Measurements from ENCODE around the gene PIP5K1B.

The PIP5K1B gene

DNA sequence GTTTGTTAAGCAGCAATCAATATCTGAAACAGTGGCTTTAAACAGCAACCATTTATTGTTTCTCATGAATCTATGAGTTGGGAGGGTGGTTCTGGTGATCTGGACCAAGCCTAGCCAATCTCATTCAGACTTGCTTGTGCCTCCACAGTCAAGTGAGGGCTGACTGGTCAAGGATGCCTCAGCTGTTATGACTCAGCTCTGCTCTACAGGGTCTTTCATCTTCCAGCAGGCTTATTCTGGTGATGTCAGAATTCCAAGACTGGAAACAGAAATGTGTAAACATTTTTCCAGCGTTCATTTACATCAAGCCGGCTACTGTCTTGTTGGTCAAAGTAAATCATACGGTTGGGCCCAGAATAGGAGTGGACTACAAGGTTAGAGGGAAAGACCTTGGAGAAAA is 2.5 kb upstream of the PIP5K1B start:
- Mint-ChIP-seq H3K4me1 (ENCODE audit: low read depth) (peaks cover 14% of the 10 kb centered on the region), H3K27ac (no peak overlapping the region), H3K36me3 (no peaks in the 10 kb centered on the region), H3K9me3 (ENCODE audit: low read depth) (no peaks in the 10 kb centered on the region), H3K27me3 (peaks cover 51% of the 10 kb centered on the region), H3K4me3 (no peak overlapping the region)

DNA sequence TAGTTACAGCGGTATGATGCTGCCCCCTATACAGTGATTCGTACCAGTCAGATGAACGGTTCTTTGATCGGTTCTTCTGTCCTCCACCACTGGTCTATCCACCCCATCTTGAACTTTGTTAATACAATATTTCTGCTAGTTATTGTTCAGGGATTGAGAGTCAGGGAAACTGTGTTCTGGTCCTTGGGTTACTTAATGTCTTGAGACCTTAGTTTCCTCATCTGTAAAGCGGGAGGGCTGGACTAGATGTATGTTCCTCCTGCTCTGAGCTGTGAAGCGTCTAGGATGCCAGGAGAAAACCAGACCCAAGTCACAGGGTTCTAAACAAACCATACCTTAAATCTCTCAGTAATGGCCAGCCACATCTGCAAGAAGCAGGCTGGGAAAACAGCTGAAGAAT is 1.4 kb upstream of the PIP5K1B start:
- peaks cover 51% of the 10 kb centered on the region for H3K27me3 Mint-ChIP-seq
- no peaks in the 10 kb centered on the region for H3K9me3 Mint-ChIP-seq (ENCODE audit: low read depth)
- no peaks in the 10 kb centered on the region for H3K36me3 Mint-ChIP-seq
- peaks cover 14% of the 10 kb centered on the region for H3K4me1 Mint-ChIP-seq (ENCODE audit: low read depth)
- no peak overlapping the region for H3K27ac Mint-ChIP-seq
- H3K4me3 Mint-ChIP-seq, result peak overlapping the region; percentile 72

DNA sequence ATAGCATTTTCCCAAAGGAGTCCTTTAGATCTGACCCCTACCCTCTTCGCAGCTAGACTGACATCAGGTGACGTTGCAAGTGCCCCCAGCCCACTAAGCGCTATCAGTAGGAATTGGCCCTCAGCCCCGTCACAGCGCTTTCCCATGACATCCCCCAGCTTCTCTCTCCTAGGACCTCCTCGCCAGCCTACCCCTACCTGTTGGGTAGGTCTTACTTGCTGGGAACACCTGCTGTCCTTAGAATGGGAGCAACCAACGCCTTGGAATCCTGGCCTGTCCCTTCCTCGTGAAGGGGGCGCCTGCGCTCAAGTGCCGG is 584 bp upstream of the PIP5K1B start:
- Mint-ChIP-seq H3K27me3 (peaks cover 53% of the 10 kb centered on the region), H3K4me3 (peak overlapping the region; percentile 72), H3K27ac (no peak overlapping the region), H3K36me3 (no peaks in the 10 kb centered on the region), H3K4me1 (ENCODE audit: low read depth) (peaks cover 14% of the 10 kb centered on the region), H3K9me3 (ENCODE audit: low read depth) (no peaks in the 10 kb centered on the region)

DNA sequence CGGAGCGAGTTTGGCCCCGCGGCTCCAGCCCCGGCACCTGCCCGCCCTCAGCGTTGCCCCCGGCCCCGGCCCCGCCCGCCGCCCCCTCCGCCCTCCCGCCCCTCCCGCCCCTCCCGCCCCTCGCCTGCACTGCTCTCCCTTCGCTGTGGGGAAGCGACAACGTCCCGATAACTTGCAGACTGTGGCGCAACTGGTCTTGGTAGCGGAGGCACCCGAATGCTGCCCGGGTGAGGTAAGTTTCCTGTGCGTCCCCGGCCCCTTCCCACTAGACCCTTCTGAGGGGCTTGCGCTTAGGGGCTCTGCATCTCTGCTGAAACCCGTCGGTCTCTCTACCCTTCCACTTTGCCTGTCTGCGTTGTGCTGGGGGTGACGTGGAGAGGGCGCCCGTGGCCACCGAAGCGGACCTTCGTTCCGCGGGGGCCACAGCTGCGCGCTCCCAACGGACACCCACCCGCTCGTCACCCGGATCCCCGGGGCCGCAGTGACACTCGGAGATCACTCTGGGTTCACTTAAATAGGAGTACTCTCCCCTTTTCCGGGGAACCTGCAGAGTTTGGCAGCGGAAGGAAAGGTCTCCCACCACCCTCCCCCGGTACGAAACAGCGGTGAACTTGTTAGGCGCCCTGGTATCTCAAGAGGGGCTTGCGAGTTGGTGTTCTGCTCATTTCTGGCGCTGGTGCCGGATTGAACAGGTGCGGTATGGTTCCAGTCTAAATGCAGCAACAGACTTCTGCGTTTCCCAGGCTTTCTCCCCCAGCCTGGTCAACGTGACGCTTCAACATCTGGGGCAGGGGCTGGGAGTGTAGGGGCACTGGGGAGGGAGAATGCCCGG is 707 bp downstream of the PIP5K1B start:
- H3K27me3 Mint-ChIP-seq, result peaks cover 58% of the 10 kb centered on the region
- H3K9me3 Mint-ChIP-seq (ENCODE audit: low read depth), result no peaks in the 10 kb centered on the region
- peak overlapping the region; percentile 80 for H3K4me3 Mint-ChIP-seq
- H3K4me1 Mint-ChIP-seq (ENCODE audit: low read depth), result peaks cover 14% of the 10 kb centered on the region
- H3K27ac Mint-ChIP-seq, result no peak overlapping the region
- no peaks in the 10 kb centered on the region for H3K36me3 Mint-ChIP-seq

DNA sequence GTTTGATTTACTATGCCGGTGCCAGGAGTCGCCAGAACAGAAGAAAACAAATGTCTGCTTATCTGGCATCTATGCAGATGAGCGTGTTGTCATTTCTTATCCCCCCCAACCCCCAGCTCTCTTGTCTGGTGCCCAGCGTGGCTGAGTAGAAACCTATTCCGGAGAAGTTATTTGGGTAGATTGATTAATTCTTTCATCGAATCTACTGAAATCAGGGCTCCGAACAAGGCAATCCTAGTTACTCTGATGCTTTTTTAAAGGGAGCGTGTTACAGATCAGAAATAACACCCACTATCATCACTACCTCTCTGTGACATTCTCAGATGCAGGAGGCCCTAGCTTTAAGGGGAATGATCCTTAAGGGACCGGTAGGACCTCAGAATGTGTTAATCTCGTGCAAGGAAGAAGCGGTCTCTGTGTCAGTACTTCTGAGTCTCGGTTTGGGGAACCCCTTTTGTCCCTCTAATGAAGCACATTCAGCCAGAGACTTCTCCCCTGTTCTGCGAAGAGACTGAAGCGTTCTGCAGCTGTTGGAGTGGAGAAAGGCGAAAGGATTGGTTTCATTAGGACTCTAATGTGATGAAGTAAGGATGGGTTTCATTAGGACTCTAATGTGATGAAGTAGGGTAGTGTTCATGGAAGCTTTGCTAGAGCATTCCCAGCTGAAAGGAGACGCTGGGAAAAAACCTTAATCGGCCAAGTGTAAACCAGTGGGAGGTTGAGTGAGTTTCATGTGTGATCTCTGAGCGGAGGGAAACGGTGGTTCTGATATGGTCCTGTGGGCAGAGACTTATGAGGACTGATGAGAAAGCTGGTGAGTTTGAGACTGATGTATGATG is 1.5 kb downstream of the PIP5K1B start:
- H3K36me3 Mint-ChIP-seq, result no peaks in the 10 kb centered on the region
- H3K27me3 Mint-ChIP-seq, result peaks cover 56% of the 10 kb centered on the region
- H3K4me1 Mint-ChIP-seq (ENCODE audit: low read depth), result peaks cover 14% of the 10 kb centered on the region
- no peak overlapping the region for H3K27ac Mint-ChIP-seq
- no peaks in the 10 kb centered on the region for H3K9me3 Mint-ChIP-seq (ENCODE audit: low read depth)
- H3K4me3 Mint-ChIP-seq, result peak overlapping the region; percentile 80

DNA sequence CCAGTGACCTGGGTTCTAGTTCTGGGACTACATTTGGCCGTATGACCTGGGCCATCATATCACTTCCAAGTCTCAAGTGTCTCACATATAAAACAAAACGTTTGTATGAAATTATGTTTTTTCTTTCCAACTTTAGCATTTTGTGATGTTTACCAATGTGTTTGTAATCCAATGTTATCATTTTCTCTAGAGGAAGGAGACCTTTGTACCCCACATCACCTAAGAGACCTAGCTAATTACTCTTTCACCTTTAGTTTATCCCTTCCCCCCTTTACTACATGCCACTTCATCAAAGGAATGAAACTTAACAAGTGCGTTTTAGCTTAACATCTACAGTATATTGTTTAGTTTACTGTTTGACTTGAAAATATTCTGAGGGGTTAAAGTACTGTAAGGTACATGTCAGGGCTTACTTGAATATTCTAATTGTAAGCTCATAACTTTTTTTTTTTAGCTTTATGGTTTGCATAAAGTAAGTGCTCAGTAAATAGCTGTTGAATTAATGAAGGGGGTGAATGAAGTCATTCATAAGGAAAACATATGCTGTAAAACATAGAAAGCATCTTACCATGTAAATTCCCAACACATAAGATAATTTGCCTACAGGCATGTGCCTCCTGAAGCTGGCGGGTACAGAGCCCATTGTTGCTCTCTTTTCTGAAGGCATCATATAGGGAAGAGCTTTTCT is 2.9 kb downstream of the PIP5K1B start:
- Mint-ChIP-seq H3K9me3 (ENCODE audit: low read depth) (no peaks in the 10 kb centered on the region), H3K27ac (no peak overlapping the region), H3K27me3 (peaks cover 64% of the 10 kb centered on the region), H3K36me3 (no peaks in the 10 kb centered on the region), H3K4me3 (no peak overlapping the region), H3K4me1 (ENCODE audit: low read depth) (peaks cover 14% of the 10 kb centered on the region)

DNA sequence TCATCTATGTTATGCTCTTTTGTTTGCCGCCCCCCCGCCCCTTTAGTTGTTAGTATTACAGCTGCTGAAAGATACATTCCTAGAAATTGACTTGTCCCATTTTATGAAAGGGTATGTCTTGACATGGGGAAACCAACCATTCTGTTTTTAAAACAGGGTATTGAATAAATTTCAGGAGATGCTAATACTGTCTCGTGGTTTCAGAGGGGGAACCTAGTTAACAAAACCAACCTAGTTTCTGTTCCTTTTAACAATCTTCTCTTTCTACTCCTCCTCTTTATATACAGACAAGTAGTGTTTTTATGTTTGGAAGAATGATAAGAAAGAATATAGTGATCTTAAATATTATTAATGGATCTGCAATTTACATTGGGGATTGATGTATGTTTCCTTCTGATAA is 3.5 kb downstream of the PIP5K1B start:
- Mint-ChIP-seq H3K27ac (no peak overlapping the region), H3K9me3 (ENCODE audit: low read depth) (no peaks in the 10 kb centered on the region), H3K4me1 (ENCODE audit: low read depth) (peaks cover 14% of the 10 kb centered on the region), H3K36me3 (no peaks in the 10 kb centered on the region), H3K27me3 (peaks cover 64% of the 10 kb centered on the region), H3K4me3 (no peak overlapping the region)

DNA sequence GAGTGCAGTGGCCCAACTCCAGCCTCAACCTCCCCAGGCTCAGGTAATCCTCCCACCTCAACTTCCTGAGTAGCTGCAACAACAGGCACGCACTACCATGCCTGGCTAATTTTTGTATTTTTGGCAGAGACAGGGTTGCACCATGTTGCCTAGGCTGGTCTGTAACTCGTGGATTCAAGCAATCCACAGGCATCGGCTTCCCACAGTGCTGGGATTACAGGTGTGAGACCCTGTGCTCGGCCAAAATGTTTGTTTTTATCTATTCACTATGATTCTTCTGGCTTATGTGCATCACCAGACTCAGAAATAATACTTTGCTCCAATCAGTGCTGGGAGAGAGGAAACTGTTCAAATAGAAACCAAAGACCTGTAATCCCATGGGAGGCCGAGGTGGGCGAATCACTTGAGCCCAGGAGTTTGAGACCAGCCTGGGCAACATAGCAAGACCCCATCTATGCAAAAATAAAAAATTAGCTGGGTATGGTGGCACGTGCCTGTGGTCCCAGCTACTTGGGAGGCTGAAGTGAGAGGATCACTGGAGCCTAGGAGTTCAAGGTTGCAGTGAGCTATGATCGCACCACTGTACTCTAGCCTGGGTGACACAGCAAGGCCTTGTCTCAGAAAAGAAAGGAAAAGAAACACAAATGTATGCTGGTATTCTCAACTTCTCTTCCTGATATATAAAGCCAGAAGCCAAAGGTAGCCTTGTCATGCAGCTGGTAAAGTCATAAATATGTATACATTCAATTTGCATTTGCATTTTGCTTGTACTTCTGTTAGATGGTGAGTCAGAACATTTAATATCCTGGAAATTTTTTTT is 4.5 kb downstream of the PIP5K1B start:
- Mint-ChIP-seq H3K4me3 (no peak overlapping the region), H3K36me3 (no peaks in the 10 kb centered on the region), H3K27ac (no peak overlapping the region), H3K4me1 (ENCODE audit: low read depth) (peaks cover 10% of the 10 kb centered on the region), H3K9me3 (ENCODE audit: low read depth) (no peaks in the 10 kb centered on the region), H3K27me3 (peaks cover 57% of the 10 kb centered on the region)

DNA sequence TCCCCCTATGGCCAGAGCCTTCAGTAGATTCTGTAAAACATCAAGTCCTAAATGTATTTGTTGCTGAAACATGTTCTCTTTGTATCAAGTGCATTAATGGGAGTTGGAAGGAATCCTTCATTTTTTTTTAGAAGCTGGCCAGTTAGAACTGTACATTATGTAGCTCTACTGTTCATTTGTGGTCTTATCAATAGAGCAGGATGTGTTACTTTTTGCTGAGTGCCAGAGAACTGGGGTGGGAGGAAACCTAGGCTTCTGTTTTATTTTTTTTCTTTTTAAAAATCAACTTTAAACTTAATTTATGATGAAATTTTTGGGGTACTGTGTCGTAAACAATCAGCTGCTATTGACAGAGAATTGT is 5.1 kb downstream of the PIP5K1B start:
- H3K27ac Mint-ChIP-seq, result no peak overlapping the region
- peaks cover 10% of the 10 kb centered on the region for H3K4me1 Mint-ChIP-seq (ENCODE audit: low read depth)
- H3K36me3 Mint-ChIP-seq, result no peaks in the 10 kb centered on the region
- H3K9me3 Mint-ChIP-seq (ENCODE audit: low read depth), result no peaks in the 10 kb centered on the region
- H3K27me3 Mint-ChIP-seq, result peaks cover 56% of the 10 kb centered on the region
- H3K4me3 Mint-ChIP-seq, result no peak overlapping the region

DNA sequence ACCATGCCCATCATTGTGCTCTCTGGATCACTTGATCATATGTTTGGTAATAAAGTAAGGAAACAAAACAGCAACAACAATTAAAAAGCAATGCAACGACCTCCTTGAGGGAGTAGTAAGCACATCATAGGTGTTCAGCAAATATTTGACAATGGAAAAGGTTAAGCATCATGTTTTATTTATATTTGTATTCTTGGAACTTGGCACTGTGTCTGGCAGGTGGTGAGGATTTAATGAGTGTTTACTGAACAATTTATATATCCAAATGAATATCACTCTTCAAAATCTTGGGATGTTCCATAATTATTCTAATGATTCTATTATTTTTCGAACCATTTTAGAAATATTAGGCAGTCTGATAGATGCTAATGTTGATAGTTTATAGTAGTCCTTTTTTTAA is 6.2 kb downstream of the PIP5K1B start:
- Mint-ChIP-seq H3K27ac (no peak overlapping the region), H3K9me3 (ENCODE audit: low read depth) (no peaks in the 10 kb centered on the region), H3K36me3 (no peaks in the 10 kb centered on the region), H3K4me3 (no peak overlapping the region), H3K27me3 (peaks cover 56% of the 10 kb centered on the region), H3K4me1 (ENCODE audit: low read depth) (peaks cover 4% of the 10 kb centered on the region)

DNA sequence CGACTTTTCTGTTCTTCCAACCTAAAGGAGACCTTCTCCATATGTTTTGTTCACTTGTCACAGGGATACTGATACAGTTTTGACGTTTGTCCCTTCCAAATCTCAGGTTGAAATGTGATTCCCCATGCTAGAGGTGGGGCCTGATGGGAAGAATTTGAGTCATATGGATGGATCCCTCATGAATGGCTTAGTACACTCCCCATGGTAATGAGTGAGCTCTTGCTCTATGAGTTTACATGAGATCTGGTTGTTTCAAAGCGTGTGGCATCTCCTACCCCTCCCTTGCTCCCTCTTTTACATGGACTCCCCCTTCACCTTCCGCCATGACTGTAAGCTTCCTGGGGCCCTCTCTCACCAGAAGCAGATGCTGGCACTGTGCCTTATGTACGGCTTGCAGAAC is 6.9 kb downstream of the PIP5K1B start:
- Mint-ChIP-seq H3K36me3 (no peaks in the 10 kb centered on the region), H3K27me3 (peaks cover 56% of the 10 kb centered on the region), H3K27ac (no peak overlapping the region), H3K9me3 (ENCODE audit: low read depth) (no peaks in the 10 kb centered on the region), H3K4me3 (no peak overlapping the region), H3K4me1 (ENCODE audit: low read depth) (peaks cover 1% of the 10 kb centered on the region)

DNA sequence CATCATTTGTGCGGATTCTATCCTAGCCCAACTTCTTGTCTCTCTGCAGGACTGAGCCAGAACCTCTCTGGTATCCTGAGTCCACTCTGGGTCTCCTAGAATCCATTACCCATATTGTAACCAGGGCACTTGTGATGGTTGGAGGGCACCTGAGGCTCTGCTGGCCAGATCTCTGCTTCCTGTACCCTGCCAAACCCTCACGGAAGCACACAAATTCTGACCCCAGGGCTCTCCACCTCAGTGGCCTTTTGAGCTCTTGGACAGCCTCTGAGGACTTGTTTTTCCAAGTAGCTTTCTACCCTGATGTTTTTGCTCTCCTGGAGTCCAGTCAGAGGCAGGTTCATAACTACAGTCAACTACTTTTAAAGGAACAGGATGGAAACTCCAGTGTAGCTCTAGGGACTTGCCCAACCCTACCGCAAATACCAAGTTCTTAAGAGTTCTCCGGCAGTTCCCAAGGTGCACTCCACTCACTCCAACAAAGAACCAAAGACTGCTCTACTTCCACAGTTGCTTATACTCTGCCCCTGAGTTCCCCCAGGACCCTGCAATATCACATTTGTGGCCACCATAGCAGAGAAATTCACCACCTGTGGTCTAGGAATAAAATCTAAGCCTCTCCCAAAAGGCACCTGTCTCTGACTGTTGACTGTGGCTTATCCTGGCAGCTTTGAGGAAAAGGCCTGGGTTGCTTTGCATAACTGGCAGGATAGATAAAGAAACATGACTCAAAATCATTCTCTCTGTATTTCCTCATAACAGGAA is 9.6 kb downstream of the PIP5K1B start:
- no peaks in the 10 kb centered on the region for H3K36me3 Mint-ChIP-seq

DNA sequence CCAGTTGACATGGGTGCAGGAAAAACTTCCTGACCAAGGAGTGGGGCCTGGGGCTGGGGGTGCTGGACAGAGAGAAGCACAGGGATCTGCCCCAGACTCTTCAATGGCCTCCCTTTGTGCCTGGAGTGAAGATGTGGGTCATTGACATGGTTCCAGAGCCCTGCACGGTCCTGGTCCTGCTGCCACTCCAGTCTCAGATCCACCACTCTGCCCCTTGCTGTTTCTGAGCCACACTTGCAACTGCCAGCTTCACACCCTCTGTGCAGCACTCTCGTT is 10.1 kb downstream of the PIP5K1B start:
- no peaks in the 10 kb centered on the region for H3K9me3 Mint-ChIP-seq (ENCODE audit: low read depth)
- peaks cover 34% of the 10 kb centered on the region for H3K27me3 Mint-ChIP-seq
- H3K4me3 Mint-ChIP-seq, result no peak overlapping the region
- H3K4me1 Mint-ChIP-seq (ENCODE audit: low read depth), result no peaks in the 10 kb centered on the region
- H3K27ac Mint-ChIP-seq, result no peak overlapping the region
- H3K36me3 Mint-ChIP-seq, result no peaks in the 10 kb centered on the region

More for the DNA sequence above, 9.6 kb downstream of the PIP5K1B start:
- Mint-ChIP-seq H3K4me1 (ENCODE audit: low read depth) (no peaks in the 10 kb centered on the region), H3K27me3 (peaks cover 39% of the 10 kb centered on the region), H3K9me3 (ENCODE audit: low read depth) (no peaks in the 10 kb centered on the region), H3K4me3 (no peak overlapping the region), H3K27ac (no peak overlapping the region)
